HFF-Myc (cell line): ENCODE data around the gene CST9.
"Not testable (repeated sequence)": the region's sequence is repeated elsewhere in the genome, so short reads cannot be mapped to it uniquely, and the experiment has no call there.

Experiments
- DNase-seq: peaks from one replicate; pipeline ENCODE4 v3.0.0-alpha.2; 2011; ENCODE audit warnings: low read depth; ENCODE audit errors: extremely low read depth
- H3K4me3 ChIP-seq: replicated peaks from 2 replicates; pipeline ENCODE4 v1.5.1; 2011; ENCODE audit warnings: low read depth, mild to moderate bottlenecking, control low read depth, low read length
- TF ChIP-seq, protein P1 (sequence below): IDR thresholded peaks from 2 replicates; pipeline ENCODE4 v1.5.1; 2012; ENCODE audit warnings: mild to moderate bottlenecking, low read depth, low read length, control low read depth; ENCODE audit errors: missing control alignments

CST9 gene

GRCh38 chr20:23583526-23583925, 22.2 kb downstream of the CST9 start:
- TF ChIP-seq, protein P1, sequence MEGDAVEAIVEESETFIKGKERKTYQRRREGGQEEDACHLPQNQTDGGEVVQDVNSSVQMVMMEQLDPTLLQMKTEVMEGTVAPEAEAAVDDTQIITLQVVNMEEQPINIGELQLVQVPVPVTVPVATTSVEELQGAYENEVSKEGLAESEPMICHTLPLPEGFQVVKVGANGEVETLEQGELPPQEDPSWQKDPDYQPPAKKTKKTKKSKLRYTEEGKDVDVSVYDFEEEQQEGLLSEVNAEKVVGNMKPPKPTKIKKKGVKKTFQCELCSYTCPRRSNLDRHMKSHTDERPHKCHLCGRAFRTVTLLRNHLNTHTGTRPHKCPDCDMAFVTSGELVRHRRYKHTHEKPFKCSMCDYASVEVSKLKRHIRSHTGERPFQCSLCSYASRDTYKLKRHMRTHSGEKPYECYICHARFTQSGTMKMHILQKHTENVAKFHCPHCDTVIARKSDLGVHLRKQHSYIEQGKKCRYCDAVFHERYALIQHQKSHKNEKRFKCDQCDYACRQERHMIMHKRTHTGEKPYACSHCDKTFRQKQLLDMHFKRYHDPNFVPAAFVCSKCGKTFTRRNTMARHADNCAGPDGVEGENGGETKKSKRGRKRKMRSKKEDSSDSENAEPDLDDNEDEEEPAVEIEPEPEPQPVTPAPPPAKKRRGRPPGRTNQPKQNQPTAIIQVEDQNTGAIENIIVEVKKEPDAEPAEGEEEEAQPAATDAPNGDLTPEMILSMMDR: no peak
- no peak for DNase-seq
- H3K4me3 ChIP-seq: no peak overlapping the region

DNA sequence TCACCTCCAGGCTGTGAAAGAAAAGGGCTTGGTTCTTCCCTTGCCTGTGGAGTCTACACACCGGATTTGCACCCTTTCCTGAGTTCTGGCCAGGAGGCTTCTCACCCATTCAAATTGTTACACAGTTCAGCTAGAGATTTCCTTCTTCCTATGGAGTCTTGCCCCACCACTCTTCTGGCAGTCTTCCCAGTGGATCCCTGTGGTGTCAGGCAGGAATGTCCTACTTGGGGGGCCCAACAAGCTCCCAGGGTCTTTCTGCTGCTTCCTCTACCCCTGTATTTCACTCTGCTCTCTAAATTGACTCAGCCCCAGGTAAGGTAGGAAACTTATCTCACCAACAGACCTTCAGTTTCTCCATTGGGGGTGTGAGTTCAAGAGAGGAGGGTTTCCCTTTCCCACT, 23.4 kb downstream of the CST9 start:
- DNase-seq: no peak
- TF ChIP-seq, protein P1: no peak
- no peak overlapping the region for H3K4me3 ChIP-seq

DNA sequence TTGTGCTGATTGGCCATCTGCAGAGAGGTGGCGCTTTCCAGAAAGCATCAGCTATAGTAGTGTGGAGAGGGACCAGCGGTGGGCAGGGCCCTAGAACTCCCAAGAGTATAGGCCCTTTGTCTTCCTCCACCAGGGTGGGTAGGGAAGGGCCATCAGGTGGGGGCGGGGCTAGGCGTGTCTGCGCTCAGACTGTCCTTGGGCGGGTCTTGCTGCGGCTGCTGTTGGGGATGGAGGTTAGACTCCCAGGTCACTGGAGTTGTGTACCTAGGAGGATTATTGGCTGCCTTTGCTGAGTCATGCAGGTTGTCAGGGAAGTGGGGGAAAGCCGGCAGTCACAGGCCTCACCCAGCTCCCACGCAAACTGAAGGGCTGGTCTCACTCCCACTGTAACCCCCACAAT, 23.9 kb downstream of the CST9 start:
- DNase-seq, H3K4me3 ChIP-seq: not testable (repeated sequence)

DNA sequence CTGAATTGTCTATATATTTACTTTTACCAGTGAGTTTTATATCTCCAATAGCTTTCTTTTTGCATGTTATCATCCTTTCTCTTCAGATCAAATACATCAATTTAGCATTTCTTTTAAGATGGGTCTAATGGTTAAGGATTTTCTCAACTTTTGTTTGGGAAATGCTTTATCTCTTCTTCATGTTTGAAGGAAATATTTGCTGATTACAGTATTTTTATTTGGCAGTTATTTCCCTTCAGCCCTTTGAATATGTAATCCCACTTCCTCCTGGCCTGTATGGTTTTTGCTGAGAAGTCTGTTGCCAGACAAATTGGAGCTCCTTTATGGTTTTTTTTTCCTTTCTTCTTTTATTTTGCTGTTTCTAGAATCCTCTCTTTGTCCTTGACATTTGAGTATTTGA, 30.7 kb downstream of the CST9 start:
- TF ChIP-seq, protein P1: no peak
- DNase-seq: no peak
- no peak overlapping the region for H3K4me3 ChIP-seq

DNA sequence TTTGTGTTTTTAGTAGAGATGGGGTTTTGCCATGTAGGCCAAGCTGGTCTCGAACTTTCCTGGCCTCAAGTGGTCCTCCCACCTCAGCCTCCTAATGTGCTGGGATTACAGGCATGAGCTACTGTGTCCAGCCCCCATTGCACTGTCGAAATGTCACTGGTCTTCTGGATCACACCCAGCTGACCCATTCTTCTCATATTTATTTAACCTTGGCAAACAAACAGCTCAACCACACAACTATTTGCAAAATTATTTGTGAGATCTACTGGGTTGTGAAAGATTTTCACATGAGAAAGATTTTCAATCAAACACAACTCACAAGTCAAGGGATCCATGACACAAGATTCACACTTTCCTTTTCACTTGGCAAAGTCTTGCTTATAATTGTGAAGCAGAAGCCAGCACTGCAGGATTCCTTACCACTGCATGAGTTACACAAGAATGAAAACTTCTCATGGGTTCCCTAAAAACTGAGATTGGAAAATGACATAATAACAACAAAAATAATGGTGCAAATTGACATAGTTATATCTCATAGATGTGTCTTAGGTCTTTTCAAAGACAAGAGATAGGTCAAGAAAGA, 35.4 kb downstream of the CST9 start:
- H3K4me3 ChIP-seq: no peak overlapping the region
- TF ChIP-seq, protein P1: no peak
- DNase-seq: no peak

DNA sequence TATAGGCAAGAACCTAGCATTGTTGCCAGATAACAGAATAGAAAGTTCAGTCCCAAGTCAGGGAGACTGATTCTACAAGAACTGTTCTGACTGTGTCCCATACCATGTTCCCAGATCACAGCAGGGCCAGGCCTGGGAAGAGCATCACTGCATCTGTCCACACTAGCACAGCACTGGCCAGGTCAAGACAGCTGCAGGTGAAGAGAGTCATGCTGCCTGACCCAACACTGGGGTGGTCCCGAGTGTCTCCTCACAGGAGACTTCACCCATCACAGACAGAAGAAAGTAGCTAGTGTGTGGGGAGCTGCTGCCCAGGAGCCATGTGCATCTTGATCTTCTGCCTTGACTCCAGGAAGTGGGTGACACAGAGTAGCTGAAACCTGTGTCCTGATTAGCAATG, 36.1 kb downstream of the CST9 start:
- TF ChIP-seq, protein P1: no peak
- no peak overlapping the region for H3K4me3 ChIP-seq
- no peak for DNase-seq

DNA sequence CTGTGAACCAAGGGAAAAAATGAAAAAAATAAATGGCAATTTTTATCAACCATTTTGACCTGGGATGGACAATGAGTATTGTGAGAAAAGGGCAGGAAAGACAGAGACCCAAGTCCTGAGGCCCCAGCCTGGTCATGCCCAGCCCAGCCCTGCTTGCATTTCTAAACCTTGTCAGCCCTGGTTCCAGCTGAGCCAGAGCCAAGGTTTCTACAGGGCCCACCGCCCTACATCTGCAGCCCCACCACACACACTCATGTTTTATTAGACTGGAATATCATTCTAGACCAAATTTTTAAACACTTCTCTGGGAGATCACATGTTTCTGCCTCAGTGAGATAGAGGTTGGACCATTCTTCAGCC, 36.8 kb downstream of the CST9 start:
- no peak for DNase-seq
- TF ChIP-seq, protein P1: no peak

More for the DNA sequence above, 36.8 kb downstream of the CST9 start:
- H3K4me3 ChIP-seq: no peak overlapping the region
